HepG2 (cell line): ENCODE data around the gene SURF1. TPM values are rescaled to one million over a fixed set of nuclear protein-coding genes. Genes with fewer than 3 reads are reported as not detected.

Source experiments
- CTCF ChIP-seq: sonication (generic); formaldehyde crosslinking; IDR thresholded peaks from 2 replicates; pipeline ENCODE4 v1.5.0; 2020; ENCODE audit warnings: mild to moderate bottlenecking, missing genetic modification reagents, moderate library complexity
- HOXD1 ChIP-seq: sonication (generic); formaldehyde crosslinking; IDR thresholded peaks from 2 replicates; pipeline ENCODE4 v1.5.0; 2020; ENCODE audit warnings: missing genetic modification reagents
- IKZF1 ChIP-seq: fragments of 450-650 bp; IDR thresholded peaks from 2 replicates; pipeline ENCODE4 v1.7.1; 2016
- IKZF5 ChIP-seq: IDR thresholded peaks from 2 replicates; pipeline ENCODE4 v1.6.1; 2018; ENCODE audit warnings: missing genetic modification reagents, mild to moderate bottlenecking, missing compliant biosample characterization
- NCOR1 ChIP-seq: fragments of 200-600 bp; sonication (generic); IDR thresholded peaks from 2 replicates; pipeline ENCODE4 v1.7.0; 2017; ENCODE audit warnings: antibody characterized with exemption, low read length, borderline replicate concordance
- RNF2 ChIP-seq: fragments of 450-650 bp; conservative IDR thresholded peaks from 2 replicates; pipeline ENCODE4 v1.6.1; 2016; ENCODE audit warnings: low read depth
- ZFX ChIP-seq: sonication (generic); formaldehyde crosslinking; IDR thresholded peaks from 2 replicates; pipeline ENCODE4 v1.4.0; 2020; ENCODE audit warnings: mild to moderate bottlenecking, low read depth, missing genetic modification reagents, moderate library complexity
- ZFY ChIP-seq: sonication (generic); formaldehyde crosslinking; IDR thresholded peaks from 2 replicates; pipeline ENCODE4 v1.4.0; 2020; ENCODE audit warnings: missing genetic modification reagents
- ZNF292 ChIP-seq: sonication (generic); formaldehyde crosslinking; IDR thresholded peaks from 2 replicates; pipeline ENCODE4 v1.8.1; 2022; ENCODE audit warnings: mild to moderate bottlenecking, low read depth, missing genetic modification reagents, borderline replicate concordance
- ZNF350 ChIP-seq: sonication (generic); formaldehyde crosslinking; IDR thresholded peaks from 2 replicates; pipeline ENCODE4 v1.4.0; 2020; ENCODE audit warnings: mild to moderate bottlenecking, low read depth, missing genetic modification reagents, borderline replicate concordance
- polyA plus RNA-seq, 8 experiments: library from polyadenylated mRNA; depleted of rRNA in 3 of 8; stranded (reverse) in 7 of 8; unstranded in 1 of 8; fragments of >200 nt; fragmentation: Illumina TruSeq in 4 of 8; extraction: Trizol in 4 of 8; gene quantifications; 2 replicates each; pipeline versions ENCODE4 v1.2.1 to v1.2.3, GENCODE V29; 2011 to 2016; ENCODE audit warnings: low read depth in 4 of 8, missing spikeins in 1 of 8, mixed read lengths in 1 of 8; ENCODE audit not compliant: insufficient read depth in 1 of 8
- total RNA-seq, 5 experiments: library from RNA; depleted of rRNA; stranded (reverse); fragments of >200 nt; fragmentation: Illumina TruSeq; extraction: Trizol; gene quantifications; 2 replicates each; pipeline ENCODE4 v1.2.3, GENCODE V29; 2016; ENCODE audit warnings: low read depth in 1 of 5
- TF ChIP-seq, protein P1 (sequence below): IDR thresholded peaks from 2 replicates; pipeline ENCODE4 v1.4.0; 2020; ENCODE audit warnings: mild to moderate bottlenecking, missing genetic modification reagents
- TF ChIP-seq, protein P2 (sequence below): sonication (generic); formaldehyde crosslinking; IDR thresholded peaks from 2 replicates; pipeline ENCODE4 v1.5.0; 2020; ENCODE audit warnings: mild to moderate bottlenecking, missing genetic modification reagents
- TF ChIP-seq, protein P3 (sequence below): sonication (generic); formaldehyde crosslinking; IDR thresholded peaks from 2 replicates; pipeline ENCODE4 v1.4.0; 2020; ENCODE audit warnings: missing genetic modification reagents
- TF ChIP-seq, protein P4 (sequence below): IDR thresholded peaks from 2 replicates; pipeline ENCODE4 v1.6.1; 2012; ENCODE audit warnings: inconsistent platforms

Gene SURF1
- total and polyA plus RNA-seq, 2 of the 13 experiments (the other 11 are each of a cell fraction or from before 2014, with no cell fraction given) = 17.8 to 40.7 TPM

- TF ChIP-seq, protein P1, sequence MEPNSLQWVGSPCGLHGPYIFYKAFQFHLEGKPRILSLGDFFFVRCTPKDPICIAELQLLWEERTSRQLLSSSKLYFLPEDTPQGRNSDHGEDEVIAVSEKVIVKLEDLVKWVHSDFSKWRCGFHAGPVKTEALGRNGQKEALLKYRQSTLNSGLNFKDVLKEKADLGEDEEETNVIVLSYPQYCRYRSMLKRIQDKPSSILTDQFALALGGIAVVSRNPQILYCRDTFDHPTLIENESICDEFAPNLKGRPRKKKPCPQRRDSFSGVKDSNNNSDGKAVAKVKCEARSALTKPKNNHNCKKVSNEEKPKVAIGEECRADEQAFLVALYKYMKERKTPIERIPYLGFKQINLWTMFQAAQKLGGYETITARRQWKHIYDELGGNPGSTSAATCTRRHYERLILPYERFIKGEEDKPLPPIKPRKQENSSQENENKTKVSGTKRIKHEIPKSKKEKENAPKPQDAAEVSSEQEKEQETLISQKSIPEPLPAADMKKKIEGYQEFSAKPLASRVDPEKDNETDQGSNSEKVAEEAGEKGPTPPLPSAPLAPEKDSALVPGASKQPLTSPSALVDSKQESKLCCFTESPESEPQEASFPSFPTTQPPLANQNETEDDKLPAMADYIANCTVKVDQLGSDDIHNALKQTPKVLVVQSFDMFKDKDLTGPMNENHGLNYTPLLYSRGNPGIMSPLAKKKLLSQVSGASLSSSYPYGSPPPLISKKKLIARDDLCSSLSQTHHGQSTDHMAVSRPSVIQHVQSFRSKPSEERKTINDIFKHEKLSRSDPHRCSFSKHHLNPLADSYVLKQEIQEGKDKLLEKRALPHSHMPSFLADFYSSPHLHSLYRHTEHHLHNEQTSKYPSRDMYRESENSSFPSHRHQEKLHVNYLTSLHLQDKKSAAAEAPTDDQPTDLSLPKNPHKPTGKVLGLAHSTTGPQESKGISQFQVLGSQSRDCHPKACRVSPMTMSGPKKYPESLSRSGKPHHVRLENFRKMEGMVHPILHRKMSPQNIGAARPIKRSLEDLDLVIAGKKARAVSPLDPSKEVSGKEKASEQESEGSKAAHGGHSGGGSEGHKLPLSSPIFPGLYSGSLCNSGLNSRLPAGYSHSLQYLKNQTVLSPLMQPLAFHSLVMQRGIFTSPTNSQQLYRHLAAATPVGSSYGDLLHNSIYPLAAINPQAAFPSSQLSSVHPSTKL = peak; percentile 18; the same call in 1 of the 2 replicates
- TF ChIP-seq, protein P2, sequence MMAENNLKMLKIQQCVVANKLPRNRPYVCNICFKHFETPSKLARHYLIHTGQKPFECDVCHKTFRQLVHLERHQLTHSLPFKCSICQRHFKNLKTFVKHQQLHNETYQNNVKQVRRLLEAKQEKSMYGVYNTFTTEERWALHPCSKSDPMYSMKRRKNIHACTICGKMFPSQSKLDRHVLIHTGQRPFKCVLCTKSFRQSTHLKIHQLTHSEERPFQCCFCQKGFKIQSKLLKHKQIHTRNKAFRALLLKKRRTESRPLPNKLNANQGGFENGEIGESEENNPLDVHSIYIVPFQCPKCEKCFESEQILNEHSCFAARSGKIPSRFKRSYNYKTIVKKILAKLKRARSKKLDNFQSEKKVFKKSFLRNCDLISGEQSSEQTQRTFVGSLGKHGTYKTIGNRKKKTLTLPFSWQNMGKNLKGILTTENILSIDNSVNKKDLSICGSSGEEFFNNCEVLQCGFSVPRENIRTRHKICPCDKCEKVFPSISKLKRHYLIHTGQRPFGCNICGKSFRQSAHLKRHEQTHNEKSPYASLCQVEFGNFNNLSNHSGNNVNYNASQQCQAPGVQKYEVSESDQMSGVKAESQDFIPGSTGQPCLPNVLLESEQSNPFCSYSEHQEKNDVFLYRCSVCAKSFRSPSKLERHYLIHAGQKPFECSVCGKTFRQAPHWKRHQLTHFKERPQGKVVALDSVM (CRISPR knock-in tag) = 0 out of 2 replicates have a peak, but pooled peaks have one; percentile 45
- TF ChIP-seq RNF2 (no peak), IKZF1 (no peak), HOXD1 (CRISPR knock-in tag) (no peak), NCOR1 (no peak), IKZF5 (CRISPR knock-in tag) (peak; percentile 36; the same call in 1 of the 2 replicates), ZNF292 (CRISPR knock-in tag) (peak; percentile 49; the same call in 1 of the 2 replicates), ZFY (CRISPR knock-in tag) (peak; percentile 44), CTCF (peak; percentile 45), ZNF350 (CRISPR knock-in tag) (peak; percentile 18; the same call in 1 of the 2 replicates), ZFX (CRISPR knock-in tag) (peak; percentile 32; the same call in 1 of the 2 replicates)
- TF ChIP-seq, protein P3, sequence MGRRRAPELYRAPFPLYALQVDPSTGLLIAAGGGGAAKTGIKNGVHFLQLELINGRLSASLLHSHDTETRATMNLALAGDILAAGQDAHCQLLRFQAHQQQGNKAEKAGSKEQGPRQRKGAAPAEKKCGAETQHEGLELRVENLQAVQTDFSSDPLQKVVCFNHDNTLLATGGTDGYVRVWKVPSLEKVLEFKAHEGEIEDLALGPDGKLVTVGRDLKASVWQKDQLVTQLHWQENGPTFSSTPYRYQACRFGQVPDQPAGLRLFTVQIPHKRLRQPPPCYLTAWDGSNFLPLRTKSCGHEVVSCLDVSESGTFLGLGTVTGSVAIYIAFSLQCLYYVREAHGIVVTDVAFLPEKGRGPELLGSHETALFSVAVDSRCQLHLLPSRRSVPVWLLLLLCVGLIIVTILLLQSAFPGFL (CRISPR knock-in tag) = no peak
- TF ChIP-seq, protein P4, sequence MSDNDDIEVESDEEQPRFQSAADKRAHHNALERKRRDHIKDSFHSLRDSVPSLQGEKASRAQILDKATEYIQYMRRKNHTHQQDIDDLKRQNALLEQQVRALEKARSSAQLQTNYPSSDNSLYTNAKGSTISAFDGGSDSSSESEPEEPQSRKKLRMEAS = 0 out of 2 replicates have a peak, but pooled peaks have one; percentile 35
Measured at GRCh38 chr9:133394687-133395271, 38.5 kb upstream of the SURF1 start (continued).
